ENCODE data around the gene IDUA.

GRCh38 chr4:950136-951020, 36.5 kb upstream of the IDUA start:
- TF ChIP-seq CTCF (IDR thresholded peaks at IDR 0.05; ENCODE audit: low read depth, low read length), result no peak
- no peak for TF ChIP-seq EZH2phosphoT487 (IDR thresholded peaks at IDR 0.05; ENCODE audit: low read depth)

Data from OCI-LY3 (cell line).